GM19328 (cell line): ENCODE measurements around the gene HOXD4.

Experiments used
- ATAC-seq: cut with Tn5 transposase; IDR thresholded peaks from one replicate; pipeline ENCODE4 v1.9.1; 2021; ENCODE audit warnings: mild to moderate bottlenecking, moderate library complexity; ENCODE audit not compliant: unreplicated experiment

HOXD4 gene

DNA sequence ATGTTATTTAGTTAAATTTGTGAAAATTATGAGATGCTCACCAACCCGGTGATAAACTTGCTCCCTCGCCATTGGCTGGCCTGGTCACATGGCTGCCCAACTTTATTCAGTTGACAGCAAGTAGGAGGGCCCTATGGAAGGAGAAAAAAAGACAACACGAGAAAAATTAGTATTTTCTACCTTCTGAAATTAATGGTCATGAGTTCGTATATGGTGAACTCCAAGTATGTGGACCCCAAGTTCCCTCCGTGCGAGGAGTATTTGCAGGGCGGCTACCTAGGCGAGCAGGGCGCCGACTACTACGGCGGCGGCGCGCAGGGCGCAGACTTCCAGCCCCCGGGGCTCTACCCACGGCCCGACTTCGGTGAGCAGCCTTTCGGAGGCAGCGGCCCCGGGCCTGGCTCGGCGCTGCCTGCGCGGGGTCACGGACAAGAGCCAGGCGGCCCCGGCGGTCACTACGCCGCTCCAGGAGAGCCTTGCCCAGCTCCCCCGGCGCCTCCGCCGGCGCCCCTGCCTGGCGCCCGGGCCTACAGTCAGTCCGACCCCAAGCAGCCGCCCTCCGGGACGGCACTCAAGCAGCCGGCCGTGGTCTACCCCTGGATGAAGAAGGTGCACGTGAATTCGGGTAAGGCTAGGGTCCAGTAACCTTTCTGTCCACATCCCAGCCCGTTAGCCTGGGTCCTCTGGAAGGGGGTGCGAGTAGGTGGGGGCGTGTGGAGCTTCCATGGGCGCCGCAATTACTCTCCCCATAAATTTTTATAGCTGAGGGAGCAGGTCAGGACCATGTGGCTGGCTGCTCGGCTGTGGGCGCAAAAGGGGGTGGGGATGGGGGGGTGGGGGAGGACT is at the start of gene HOXD4:
Gene HOXD4, plus strand, starts transcription at position 109 of the 846 bp plus-strand sequence. Its CDS starts 84 bp downstream, at position 193.
- no peak for ATAC-seq

DNA sequence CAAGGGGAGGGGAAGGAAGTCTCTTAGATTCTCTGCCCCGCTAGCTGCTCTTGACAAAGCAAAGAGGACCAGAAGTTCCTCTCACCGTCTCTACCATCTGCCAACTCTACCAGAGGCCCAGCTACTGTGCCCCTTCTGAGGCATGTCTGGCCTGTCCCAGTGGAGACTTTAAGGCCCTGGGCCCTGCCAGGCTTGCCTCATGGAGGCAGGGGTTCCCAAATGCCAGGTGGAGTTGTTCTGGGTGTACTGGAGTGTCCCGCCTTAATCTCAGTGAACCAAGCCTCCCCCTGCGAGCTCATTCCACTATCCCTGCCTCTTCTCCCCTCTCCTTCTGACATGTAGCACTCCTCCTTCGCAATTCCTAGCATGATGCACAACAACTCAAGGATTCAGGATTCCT is 49.5 kb upstream of the HOXD4 start:
- ATAC-seq = no peak

DNA sequence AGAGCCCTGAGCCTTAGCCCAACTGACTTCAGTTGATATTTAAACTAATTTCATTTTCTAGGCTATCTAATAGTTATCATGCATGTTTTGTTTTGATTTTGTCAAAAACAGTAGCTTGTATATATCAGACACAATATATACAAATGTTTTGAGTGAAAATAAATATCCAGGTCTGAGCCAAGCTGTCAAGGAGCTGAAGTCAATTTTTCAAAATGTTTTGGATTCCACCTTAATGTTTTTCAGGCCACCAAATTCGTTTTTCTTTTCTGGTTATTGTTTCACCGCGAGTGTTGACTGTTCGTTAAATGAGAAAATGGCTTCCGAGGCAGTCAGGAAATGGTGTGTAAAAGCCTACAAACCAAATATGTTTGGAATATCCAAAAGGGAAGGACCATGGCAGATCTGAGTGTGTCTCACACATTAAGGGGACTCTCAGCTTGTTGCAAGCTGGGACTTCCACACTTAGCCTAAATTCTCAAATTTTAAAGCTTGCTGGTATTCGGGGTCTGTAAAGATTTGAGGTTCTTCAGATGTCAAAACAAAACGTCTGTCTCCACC is 49.0 kb upstream of the HOXD4 start:
- no peak for ATAC-seq

DNA sequence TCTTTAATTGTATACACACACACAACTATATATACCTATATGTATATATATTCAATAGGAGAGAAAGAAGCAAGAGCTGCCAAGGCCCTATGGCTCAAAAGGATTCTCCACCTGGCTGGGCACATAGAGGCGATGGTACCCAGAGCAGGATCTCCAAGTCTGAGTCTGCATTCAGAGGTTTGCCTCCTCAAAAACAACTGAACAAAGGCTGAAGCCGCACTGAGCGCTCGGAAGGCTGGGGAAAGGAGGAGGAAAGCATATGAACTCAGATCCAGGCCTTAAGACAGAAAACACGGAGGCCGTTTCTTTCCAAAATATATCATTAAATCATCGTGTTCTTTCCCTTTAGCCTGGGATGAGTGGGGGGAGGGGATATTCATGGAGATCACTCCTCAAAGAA is 48.2 kb upstream of the HOXD4 start:
- ATAC-seq = no peak

DNA sequence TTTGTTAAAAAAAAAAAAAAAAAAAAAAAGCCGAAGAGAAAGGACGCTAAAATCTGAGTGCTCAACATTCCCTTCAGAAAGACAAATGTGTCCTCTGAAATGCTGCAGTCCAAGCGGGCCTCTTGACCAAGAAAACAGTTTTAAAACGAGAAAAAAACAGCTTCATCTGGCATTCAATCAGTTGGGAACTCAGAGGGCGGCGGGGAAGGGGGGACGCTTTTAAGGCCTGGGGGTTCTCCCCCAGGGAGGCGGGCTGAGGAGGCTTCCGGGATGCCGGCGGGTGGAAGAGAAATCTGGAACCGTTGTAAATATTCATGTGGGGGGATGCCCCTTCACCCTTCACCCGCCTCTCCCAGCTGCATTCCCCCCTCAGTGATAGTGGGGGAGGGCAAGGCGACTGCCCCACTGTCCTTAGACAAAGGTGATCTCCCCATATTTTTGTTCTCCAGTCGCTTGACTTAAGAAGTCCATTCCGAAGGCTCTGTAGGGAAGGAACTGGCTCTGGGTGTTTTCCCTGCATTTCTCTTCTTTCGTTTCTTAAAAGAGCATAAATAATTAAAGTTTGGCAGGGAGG is 47.5 kb upstream of the HOXD4 start:
- ATAC-seq = no peak

DNA sequence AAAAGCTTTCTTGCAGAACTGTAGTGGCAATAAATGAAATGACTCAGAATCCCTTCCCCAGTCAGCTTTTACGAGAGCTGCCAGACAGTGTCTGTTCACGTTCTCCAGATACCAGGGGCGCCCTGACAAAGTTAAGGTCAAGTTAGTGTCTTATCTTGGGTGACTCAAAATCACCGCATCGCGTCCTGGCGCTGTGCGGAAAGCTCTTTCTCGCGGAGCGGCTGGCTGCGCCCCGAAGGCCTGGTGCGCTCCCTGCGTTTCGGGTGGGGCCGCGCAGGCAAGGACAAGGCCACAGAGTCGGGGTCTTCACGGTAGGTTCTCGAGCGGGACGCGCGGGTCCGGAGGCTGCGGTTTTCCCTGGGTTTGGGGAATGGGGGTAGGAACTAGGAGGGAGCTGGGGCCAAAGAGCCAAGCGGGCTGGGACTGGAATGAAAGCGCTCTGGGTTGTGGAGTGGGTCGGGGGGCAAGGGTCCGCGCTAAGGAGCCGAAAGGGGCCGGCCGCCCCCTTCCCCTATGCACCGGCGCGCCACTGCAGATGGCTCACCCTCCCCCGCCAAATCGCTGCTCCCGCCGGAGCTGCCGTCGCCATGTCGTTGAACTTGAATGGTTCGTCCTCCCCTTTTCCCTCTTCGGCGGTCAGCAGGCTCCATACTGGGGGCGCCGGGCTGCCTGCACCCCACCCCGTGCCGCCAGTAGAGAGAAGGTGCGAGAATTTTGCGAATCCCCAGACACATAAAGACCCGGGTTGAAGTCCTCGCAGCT is 46.9 kb upstream of the HOXD4 start:
- ATAC-seq = no peak

DNA sequence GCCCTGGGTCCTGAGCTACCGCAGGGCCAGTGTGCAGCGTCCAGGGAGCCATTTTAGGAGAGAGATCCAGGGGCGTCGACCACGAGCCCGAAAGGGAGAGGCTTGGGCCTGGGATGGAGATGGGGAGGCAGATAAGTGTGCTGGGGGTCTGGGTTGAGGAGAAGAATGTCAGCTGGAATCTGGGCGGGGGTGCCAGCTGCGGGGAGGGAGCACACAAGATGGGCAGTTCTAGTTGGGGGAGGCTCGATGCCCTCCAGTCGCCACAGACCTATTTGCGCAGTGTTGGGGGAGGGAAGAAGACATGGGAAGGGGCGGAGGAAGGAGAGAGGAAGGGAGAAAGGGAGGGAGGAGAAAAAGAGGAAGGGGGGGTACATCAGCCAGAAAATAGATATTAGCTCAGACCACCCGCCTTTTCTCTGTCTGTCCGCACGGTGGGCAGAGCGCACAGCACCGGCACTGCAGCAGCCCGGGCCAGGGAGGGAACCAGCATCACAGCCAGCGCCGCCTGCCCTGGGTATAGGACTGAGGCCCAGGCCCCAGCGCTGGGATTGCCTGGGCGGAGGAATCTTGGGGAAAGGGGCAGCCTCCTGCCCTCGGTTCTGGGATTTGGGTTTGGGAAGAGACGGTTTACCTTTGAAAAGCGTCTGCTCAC is 46.1 kb upstream of the HOXD4 start:
- no peak for ATAC-seq

DNA sequence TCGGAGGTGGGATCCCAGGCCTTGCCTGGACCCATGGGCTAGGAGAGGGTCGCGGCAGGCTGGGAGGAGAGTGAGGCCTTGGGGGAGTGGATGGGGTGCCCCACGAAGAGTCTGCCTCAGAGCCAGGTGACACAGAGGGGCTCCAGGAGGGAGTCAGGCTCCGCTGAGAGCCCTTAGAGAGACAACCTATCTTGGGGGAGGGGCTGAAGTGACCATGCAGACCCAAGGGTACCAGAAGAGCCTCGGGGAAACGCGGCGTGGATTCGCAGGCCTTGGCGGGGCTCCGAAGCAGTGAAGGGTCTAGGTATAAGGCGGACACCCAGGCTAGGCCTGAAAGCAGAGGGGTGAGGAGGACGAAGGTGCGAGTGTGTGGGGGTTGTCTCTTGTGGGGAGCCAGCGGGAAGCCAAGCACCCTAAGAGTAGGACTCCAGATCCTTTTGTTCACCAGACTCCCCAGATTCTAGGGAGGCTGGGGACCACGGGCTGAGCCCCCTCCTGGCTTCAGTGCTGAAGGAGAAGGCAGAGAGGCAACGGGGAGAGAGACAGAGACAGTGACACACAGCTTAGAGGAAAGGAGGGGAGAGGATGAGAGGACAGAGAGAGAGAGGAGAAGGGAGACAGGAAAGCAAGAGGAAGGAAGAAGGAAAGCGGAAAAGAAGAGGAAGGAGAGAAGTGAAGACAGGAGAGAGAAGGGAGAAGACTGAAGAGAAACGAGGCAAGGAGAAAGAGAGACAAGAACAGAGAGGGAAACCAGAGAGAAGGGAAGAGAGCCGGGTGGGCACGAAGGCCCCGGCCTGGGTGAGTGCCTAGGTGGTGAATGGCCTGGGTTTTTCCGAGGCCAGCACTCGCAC is 45.4 kb upstream of the HOXD4 start:
- no peak for ATAC-seq

DNA sequence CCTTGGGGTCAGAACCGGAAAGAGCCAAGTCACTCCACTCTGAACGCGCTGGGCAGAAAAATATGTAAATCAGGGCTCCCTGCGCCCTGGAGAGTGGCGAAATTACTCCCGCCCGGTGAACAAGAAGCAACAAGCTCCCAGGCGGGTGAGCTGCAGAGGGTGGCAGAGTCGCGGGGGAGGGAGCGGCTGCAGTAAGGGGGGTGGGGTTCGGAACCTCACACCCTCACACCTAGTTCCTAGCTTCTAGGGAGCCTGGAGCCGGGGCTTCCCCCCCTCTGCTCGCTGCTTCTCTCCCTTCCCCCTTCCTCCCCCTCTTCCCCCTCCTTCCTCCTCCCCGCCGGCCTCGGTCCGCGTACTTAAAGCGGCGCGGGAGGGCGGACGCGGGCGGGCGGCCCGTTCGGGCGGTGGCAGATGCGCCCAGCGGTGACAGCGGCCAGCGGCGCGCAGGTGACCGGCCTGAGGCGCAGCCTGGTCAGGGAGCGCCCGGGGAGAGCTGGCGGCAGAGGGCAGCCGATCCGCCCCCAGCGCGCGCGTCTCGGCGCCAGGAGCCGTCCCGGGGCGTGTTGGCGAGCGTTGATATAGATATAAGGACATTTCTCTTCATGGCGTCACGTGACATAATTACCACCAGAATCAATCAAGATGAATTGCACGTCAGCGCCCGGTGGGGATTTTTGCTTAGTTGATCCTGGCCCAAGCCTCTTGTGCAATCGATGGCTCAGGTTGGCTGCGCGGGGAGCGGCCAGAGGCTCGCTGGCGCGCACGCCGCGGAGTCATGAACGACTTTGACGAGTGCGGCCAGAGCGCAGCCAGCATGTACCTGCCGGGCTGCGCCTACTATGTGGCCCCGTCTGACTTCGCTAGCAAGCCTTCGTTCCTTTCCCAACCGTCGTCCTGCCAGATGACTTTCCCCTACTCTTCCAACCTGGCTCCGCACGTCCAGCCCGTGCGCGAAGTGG is 44.5 kb upstream of the HOXD4 start, which contains the start of gene HOXD11:
Gene HOXD11, plus strand, starts transcription at position 700 of the 959 bp plus-strand sequence. Its CDS starts 76 bp downstream, at position 776.
- no peak for ATAC-seq

DNA sequence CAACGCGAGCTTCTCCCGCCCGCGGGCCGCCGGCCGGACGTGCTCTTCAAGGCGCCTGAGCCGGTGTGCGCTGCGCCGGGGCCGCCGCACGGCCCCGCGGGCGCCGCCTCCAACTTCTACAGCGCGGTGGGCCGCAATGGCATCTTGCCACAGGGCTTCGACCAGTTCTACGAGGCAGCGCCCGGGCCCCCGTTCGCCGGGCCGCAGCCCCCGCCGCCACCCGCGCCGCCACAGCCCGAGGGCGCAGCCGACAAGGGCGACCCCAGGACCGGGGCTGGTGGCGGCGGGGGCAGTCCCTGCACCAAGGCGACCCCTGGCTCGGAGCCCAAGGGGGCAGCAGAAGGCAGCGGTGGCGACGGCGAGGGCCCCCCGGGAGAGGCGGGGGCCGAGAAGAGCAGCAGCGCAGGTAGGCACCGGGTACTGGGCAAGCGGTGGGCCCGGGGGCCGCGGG is 43.6 kb upstream of the HOXD4 start:
- ATAC-seq = no peak

DNA sequence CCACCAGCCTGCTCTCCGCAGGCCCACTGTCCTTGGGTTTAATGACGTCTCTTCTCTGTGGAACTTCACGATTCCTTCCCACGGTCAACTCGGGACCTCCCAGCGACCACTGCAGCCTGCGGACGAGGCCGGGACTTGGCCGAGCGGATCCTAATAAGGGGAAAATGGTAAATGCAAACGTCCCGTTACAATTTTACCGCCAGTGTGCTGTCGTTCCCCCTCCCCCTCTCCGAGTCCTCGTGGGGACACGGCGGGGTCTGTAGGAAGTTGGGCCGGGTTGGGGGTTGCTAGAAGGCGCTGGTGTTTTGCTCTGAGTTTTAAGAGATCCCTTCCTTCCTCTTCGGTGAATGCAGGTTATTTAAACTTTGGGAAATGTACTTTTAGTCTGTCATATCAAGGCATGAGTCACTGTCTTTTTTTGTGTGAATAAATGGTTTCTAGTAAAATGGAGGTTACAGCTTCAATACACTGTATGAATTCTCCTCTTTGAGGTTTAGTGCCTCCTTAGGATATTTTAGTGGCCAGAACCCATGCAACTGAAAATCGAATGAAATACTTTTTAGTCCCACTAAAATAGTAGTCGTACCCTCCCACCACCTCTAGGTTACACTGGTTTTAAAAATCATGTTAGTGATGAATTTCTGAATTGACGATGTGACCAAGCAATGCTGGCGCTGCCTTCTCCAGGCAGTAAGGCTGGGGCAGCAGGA is 42.0 kb upstream of the HOXD4 start:
- ATAC-seq = no peak

DNA sequence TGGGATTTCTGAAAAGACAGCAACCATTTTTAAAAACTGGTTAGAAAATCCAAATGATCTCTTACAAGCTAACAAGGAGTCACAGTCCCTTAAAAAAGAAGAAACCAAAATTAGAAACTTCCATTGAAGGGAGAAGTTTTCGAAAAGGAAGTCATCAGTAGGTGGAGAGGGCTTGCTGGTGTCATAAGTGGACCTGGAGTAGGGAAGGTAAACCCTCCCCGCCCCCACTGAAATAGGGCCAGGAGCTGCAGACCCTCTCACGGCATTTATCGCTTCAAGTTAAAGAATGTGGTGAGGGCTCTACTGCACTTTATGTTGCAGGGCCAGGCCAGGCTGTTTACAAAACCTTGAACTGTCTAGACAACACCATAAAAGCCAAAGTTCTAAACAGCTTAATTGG is 41.4 kb upstream of the HOXD4 start:
- no peak for ATAC-seq

DNA sequence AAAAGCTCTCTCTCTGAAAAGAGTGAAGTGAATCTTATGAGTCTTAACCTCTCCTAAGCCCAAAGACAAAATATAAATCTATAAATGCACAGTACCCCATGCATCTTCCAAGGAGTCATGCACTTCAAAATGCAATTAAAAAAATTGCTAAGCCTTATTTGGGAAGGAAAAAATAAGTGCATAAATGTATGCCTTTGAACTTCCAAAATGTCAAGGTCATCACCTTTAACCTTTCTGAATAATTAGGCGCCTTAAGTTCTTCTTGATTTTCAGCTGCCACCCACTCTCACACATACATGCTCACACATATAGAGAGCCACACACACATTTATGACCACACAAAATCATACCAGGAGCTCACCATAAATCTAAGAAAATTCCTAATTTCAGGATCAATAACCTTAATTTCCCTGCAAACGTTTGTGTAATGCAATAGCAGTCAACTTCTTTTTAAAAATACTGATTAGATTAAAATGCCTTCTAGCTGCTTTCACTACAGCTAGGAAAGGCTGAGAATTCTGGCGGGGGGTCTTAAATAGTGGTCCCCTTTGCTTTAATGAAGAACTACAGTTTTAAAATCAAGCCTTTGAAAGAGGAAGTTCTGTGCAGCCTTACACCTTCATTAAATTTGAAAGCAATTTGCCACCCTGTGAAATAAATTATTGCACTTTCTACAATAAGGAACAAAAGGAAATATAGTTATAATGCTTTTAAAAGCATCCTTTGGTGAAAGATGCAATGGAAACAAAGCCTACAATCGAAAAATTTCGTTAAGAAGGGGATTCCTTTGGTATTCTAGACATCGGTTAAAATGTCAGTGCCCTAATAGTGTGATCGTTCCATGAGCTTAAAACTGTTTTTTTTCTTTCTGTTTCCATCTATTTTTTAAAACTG is 40.7 kb upstream of the HOXD4 start:
- ATAC-seq = no peak

DNA sequence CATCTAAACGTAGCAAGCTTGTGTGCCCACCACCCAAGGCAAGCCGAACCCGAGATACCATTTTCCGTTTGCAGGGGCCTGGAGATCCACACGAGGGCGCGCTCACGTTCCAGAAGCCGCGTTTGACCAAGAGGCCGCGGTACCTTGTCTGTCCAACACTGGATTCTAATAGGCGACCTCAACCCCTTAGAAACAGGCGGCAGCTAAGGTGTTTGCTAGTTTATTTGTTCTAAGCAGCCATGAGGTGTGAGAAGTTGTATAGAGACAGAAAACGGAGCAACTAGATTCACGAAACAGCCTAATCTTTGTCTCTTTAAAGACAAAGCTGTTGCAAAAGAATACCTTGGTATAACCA is 40.1 kb upstream of the HOXD4 start:
- ATAC-seq = no peak

DNA sequence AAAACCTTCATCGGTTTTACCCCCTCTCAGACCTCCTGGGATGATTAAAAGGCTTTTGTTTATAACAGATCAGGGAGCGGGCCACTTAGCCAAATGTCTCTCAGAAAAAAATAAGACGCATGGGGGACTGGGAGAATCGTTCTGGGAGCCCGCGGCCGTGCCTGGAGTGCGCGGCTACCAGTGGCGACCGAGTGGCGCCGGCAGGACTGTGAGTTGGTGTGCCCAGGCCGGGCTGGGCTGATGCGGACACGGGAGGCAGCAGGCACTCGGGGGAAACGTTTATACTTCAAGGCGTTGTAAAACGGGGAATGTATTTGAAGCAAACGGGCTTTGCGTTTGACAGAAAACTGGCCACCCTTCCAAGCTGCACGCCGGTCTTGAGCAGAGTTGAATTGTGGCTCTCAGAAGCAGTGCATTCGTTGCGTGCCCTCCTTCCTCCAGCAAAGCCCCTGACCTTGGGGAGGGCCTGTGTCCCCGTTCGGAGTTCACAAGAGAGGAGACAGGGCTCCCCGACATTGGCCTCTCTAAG is 39.4 kb upstream of the HOXD4 start:
- no peak for ATAC-seq

DNA sequence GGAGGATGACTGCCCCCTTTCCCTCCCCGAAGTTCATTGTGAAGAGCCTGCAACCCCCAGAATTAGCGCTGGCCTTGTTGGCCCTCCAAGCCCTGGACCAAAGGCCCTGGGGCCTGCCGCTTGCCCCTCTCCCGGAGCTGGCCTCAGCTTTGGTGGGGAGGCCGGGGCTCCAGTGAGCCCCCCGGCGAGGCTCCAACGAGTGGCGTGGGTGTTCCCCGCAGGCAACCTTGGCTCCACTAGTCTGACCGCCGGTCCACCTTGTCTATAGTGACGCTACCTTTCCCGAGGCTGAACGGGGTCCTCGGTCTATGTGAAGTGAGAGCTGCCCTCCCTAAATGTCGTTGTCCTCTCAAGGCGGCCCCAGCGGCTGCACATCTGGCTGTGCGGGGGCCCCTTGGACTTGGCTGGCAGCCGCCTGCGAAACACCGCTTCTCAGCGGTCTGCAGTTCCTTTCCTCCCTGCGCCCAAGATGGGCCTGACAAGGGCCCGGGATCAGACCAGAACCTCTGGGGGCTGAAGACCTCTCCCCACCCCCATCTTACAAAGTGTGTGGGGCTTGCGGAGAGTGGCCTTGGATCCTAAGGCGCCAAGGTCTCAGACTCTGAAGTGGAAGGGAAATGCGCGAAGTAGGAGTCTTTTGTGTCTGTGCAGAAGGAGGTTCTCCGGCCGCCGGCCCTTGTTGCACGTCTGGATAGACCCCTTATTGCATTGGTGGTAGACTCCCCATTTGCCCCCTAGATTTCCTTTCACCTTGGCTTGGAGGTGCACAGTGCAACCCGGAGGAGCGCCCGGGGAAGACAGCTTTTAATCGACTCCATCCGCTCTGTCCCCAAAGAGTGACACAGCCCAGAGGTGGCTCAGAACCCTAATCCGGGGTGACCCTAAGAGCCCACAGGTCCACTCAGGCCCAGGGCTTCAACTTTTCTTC is 38.7 kb upstream of the HOXD4 start:
- ATAC-seq = no peak
